Uterus (tissue), 2 donors: ENCODE results near the gene FHIT.

Source experiments
- POLR2A ChIP-seq, 2 donors: fragments of 450-650 bp; IDR thresholded peaks; one replicate each; pipeline ENCODE4 v1.6.1; 2016; ENCODE audit warnings: antibody characterized with exemption in 2 of 2, mild to moderate bottlenecking in 1 of 2, moderate library complexity in 1 of 2
- TF ChIP-seq, protein P1 (sequence below), 4 experiments: fragments of 200-600 bp in 2 of 4; fragments of 450-650 bp in 2 of 4; sonication (generic) in 2 of 4; IDR thresholded peaks; one replicate each; pipeline ENCODE4 v1.5.1; 2016 to 2019; ENCODE audit warnings: antibody characterized with exemption in 4 of 4, mild to moderate bottlenecking in 2 of 4, moderate library complexity in 1 of 4

DNA sequence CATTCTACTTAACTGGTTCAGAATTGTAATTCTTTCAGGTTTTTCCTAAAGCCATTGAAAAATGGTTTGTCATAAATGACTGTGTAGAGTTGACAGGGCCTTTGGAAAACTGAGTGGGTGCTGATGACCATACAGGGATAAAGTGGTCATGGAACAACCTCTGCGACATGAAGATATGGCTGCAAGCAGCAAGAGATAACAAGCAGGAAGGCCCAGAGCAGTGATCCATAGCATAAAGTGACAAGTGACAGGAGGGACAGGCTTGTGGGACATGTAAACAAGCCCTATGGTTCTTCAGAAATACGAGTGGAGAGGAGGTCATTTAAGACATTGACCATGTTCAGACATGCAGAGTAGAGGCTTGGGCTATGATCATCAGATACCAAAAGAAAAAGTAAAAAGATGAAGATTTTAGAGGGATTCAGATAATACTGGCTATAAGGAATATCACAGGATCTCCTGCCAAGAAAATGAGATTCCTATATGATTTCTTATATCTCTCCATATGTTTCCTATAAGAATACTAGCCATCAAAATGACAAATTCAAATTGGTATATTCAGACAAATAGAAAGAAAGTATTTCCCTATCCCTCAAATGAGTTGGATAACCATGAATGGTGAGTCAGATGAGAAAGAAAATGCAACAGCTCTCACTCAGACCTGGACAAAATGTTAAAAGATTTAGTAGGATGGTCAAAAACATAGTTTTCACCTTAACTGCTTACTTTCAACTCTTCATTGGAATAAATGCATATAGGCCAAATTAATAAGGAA, 1373.8 kb downstream of the FHIT start:
- TF ChIP-seq, protein P1, sequence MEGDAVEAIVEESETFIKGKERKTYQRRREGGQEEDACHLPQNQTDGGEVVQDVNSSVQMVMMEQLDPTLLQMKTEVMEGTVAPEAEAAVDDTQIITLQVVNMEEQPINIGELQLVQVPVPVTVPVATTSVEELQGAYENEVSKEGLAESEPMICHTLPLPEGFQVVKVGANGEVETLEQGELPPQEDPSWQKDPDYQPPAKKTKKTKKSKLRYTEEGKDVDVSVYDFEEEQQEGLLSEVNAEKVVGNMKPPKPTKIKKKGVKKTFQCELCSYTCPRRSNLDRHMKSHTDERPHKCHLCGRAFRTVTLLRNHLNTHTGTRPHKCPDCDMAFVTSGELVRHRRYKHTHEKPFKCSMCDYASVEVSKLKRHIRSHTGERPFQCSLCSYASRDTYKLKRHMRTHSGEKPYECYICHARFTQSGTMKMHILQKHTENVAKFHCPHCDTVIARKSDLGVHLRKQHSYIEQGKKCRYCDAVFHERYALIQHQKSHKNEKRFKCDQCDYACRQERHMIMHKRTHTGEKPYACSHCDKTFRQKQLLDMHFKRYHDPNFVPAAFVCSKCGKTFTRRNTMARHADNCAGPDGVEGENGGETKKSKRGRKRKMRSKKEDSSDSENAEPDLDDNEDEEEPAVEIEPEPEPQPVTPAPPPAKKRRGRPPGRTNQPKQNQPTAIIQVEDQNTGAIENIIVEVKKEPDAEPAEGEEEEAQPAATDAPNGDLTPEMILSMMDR (IDR thresholded peaks at IDR 0.05): no peak
- no peak for TF ChIP-seq POLR2A (IDR thresholded peaks at IDR 0.05)
